H1 (cell line): Measurements from ENCODE around the gene SLC8A3. TPM values are rescaled to one million over a fixed set of nuclear protein-coding genes. Genes with fewer than 3 reads are reported as not detected.

Experiments used
- CTCF ChIA-PET: fragments of 300-600 bp; sonication (Branson Sonifier 250); formaldehyde crosslinking; loops from one replicate; lab custom pipeline; 2021; ENCODE audit not compliant: partially characterized antibody; lab: Charles Lee
- POLR2A ChIA-PET: fragments of 300-600 bp; sonication (Branson Sonifier 250); formaldehyde crosslinking; loops from one replicate; lab custom pipeline; 2021; ENCODE audit warnings: inconsistent platforms; ENCODE audit not compliant: partially characterized antibody; lab: Charles Lee
- DNase-seq, 2 experiments: peaks; one replicate each; pipeline versions ENCODE4 v3.0.0 to v3.0.0-alpha.2; 2010 to 2022; ENCODE audit warnings: low spot score in 2 of 2, low read depth in 1 of 2, mixed read lengths in 1 of 2
- FAIRE-seq: peaks from 2 replicates; lab custom pipeline; 2011; peaks lifted over from hg19 to GRCh38; lab: Jason Lieb, UNC
- H2AFZ ChIP-seq: 2 replicates; pipeline ENCODE4 v1.8.1; 2012; ENCODE audit warnings: low read length, inconsistent platforms
- H2AK5ac ChIP-seq: 2 replicates; pipeline ENCODE4 v1.6.1; 2013; ENCODE audit warnings: low read depth, low read length
- H2BK120ac ChIP-seq: replicated peaks from 2 replicates; pipeline ENCODE3; 2013; ENCODE audit warnings: low read depth, low read length, inconsistent platforms
- H2BK12ac ChIP-seq: 2 replicates; pipeline ENCODE4 v1.6.1; 2013; ENCODE audit warnings: low read depth, low read length
- H2BK15ac ChIP-seq: 2 replicates; pipeline ENCODE4 v1.6.1; 2013; ENCODE audit warnings: low read length
- H2BK20ac ChIP-seq: 2 replicates; pipeline ENCODE4 v1.6.1; 2013; ENCODE audit warnings: low read length
- H2BK5ac ChIP-seq: 2 replicates; pipeline ENCODE4 v1.6.1; 2013; ENCODE audit warnings: low read depth, low read length
- H3K14ac ChIP-seq: 2 replicates; pipeline ENCODE4 v1.6.1; 2013; ENCODE audit warnings: inconsistent platforms; ENCODE audit not compliant: insufficient read length
- H3K18ac ChIP-seq: 2 replicates; pipeline ENCODE4 v1.6.1; 2013; ENCODE audit warnings: low read length; ENCODE audit errors: extremely low read depth
- H3K23ac ChIP-seq: 2 replicates; pipeline ENCODE4 v1.6.1; 2013; ENCODE audit warnings: inconsistent platforms; ENCODE audit not compliant: insufficient read length
- H3K23me2 ChIP-seq: 2 replicates; pipeline ENCODE4 v1.6.1; 2013; ENCODE audit warnings: low read depth, low read length
- H3K27ac ChIP-seq: 2 replicates; pipeline ENCODE4 v1.6.1; 2011; ENCODE audit warnings: low read depth, low read length, inconsistent platforms
- H3K27me3 ChIP-seq, 4 experiments: replicated peaks in 1 of 4; 1 replicate in 1 of 4; 2 replicates in 3 of 4; pipeline versions ENCODE4 v1.6.1 to v1.8.1; 2011 to 2013; ENCODE audit warnings: low read length in 3 of 4, mild to moderate bottlenecking in 3 of 4, inconsistent platforms in 2 of 4, mixed read lengths in 2 of 4, moderate library complexity in 1 of 4; ENCODE audit not compliant: control insufficient read depth in 3 of 4, insufficient read depth in 3 of 4; ENCODE audit errors: extremely low read depth in 1 of 4
- H3K36me3 ChIP-seq, 4 experiments: 2 replicates each; pipeline versions ENCODE4 v1.6.1 to v1.8.1; 2011 to 2013; ENCODE audit warnings: mild to moderate bottlenecking in 4 of 4, low read length in 3 of 4, moderate library complexity in 2 of 4, control low read depth in 1 of 4, inconsistent platforms in 1 of 4; ENCODE audit not compliant: insufficient read depth in 4 of 4, control insufficient read depth in 2 of 4
- H3K4ac ChIP-seq: replicated peaks from 2 replicates; pipeline ENCODE3; 2013; ENCODE audit warnings: low read length, low read depth, mixed read lengths, inconsistent platforms; ENCODE audit not compliant: insufficient read length
- H3K4me1 ChIP-seq, 4 experiments: replicated peaks in 1 of 4; 1 replicate in 1 of 4; 2 replicates in 3 of 4; pipeline versions ENCODE4 v1.6.1 to v1.8.1; 2011 to 2013; ENCODE audit warnings: low read length in 3 of 4, inconsistent platforms in 2 of 4, mixed read lengths in 1 of 4; ENCODE audit not compliant: insufficient read depth in 4 of 4, control insufficient read depth in 3 of 4
- H3K4me2 ChIP-seq, 2 experiments: 2 replicates each; pipeline versions ENCODE4 v1.6.1 to v1.8.1; 2011 to 2013; ENCODE audit warnings: low read depth in 2 of 2, low read length in 2 of 2, control low read depth in 1 of 2, inconsistent platforms in 1 of 2, mild to moderate bottlenecking in 1 of 2; ENCODE audit not compliant: insufficient read depth in 1 of 2
- H3K4me3 ChIP-seq, 4 experiments: fragments of 200-600, 300-600 bp in 1 of 4; sonication (generic), shearing (Covaris generic), sonication (Bioruptor Twin) in 1 of 4; 2 replicates each; pipeline versions ENCODE4 v1.5.1 to v1.8.1; 2011 to 2016; ENCODE audit warnings: low read length in 4 of 4, low read depth in 3 of 4, control low read depth in 2 of 4, inconsistent platforms in 2 of 4, mild to moderate bottlenecking in 2 of 4, mixed read lengths in 1 of 4, moderate library complexity in 1 of 4; ENCODE audit not compliant: insufficient read depth in 2 of 4; ENCODE audit errors: extremely low read depth in 1 of 4
- H3K56ac ChIP-seq: replicated peaks from 2 replicates; pipeline ENCODE3; 2013; ENCODE audit warnings: low read depth, mild to moderate bottlenecking, mixed read lengths, low read length, inconsistent platforms; ENCODE audit not compliant: insufficient read length
- H3K79me1 ChIP-seq: 2 replicates; pipeline ENCODE4 v1.6.1; 2013; ENCODE audit warnings: low read depth, low read length, control low read depth
- H3K79me2 ChIP-seq, 2 experiments: 2 replicates each; pipeline versions ENCODE4 v1.6.1 to v1.8.1; 2012 to 2013; ENCODE audit warnings: low read length in 2 of 2, mild to moderate bottlenecking in 2 of 2, inconsistent platforms in 1 of 2; ENCODE audit not compliant: insufficient read depth in 2 of 2, control insufficient read depth in 1 of 2
- H3K9ac ChIP-seq, 4 experiments: replicated peaks in 1 of 4; 1 replicate in 1 of 4; 2 replicates in 3 of 4; pipeline versions ENCODE4 v1.6.1 to v1.8.1; 2011 to 2013; ENCODE audit warnings: low read depth in 3 of 4, low read length in 3 of 4, control low read depth in 2 of 4, mild to moderate bottlenecking in 2 of 4, moderate library complexity in 2 of 4, inconsistent platforms in 1 of 4; ENCODE audit errors: extremely low read depth in 1 of 4
- H3K9me3 ChIP-seq, 2 experiments: 2 replicates each; pipeline versions ENCODE4 v1.6.1 to v1.8.1; 2012 to 2013; ENCODE audit warnings: mild to moderate bottlenecking in 2 of 2, moderate library complexity in 2 of 2, control low read depth in 1 of 2, inconsistent platforms in 1 of 2, low read depth in 1 of 2, low read length in 1 of 2, mixed read lengths in 1 of 2; ENCODE audit not compliant: insufficient read depth in 2 of 2
- H4K20me1 ChIP-seq, 2 experiments: replicated peaks in 1 of 2; 2 replicates each; pipeline versions ENCODE3 to v1.8.1; 2011 to 2013; ENCODE audit warnings: inconsistent platforms in 2 of 2, low read length in 2 of 2, mild to moderate bottlenecking in 1 of 2; ENCODE audit not compliant: insufficient read depth in 2 of 2, control insufficient read depth in 1 of 2
- H4K5ac ChIP-seq: 2 replicates; pipeline ENCODE4 v1.6.1; 2013; ENCODE audit warnings: low read length, low read depth, mixed read lengths, inconsistent platforms; ENCODE audit not compliant: insufficient read length
- H4K8ac ChIP-seq: 2 replicates; pipeline ENCODE4 v1.8.0; 2013; ENCODE audit warnings: mild to moderate bottlenecking, moderate library complexity, low read length, inconsistent platforms; ENCODE audit not compliant: insufficient read depth; ENCODE audit errors: extremely low read depth
- H4K91ac ChIP-seq: replicated peaks from 2 replicates; pipeline ENCODE3; 2013; ENCODE audit warnings: low read length, mixed read lengths, inconsistent platforms; ENCODE audit not compliant: insufficient read length
- ATF2 ChIP-seq: IDR thresholded peaks from 2 replicates; pipeline ENCODE4 v1.6.1; 2012; ENCODE audit warnings: low read length, inconsistent platforms
- ATF3 ChIP-seq: IDR thresholded peaks from 2 replicates; pipeline ENCODE4 v1.6.1; 2011; ENCODE audit warnings: low read depth, mild to moderate bottlenecking, low read length; ENCODE audit not compliant: insufficient read depth
- CEBPB ChIP-seq: IDR thresholded peaks from 2 replicates; pipeline ENCODE4 v1.6.1; 2012; ENCODE audit warnings: low read depth, low read length
- E2F6 ChIP-seq: IDR thresholded peaks from 2 replicates; pipeline ENCODE4 v1.6.1; 2012; ENCODE audit warnings: inconsistent platforms
- HDAC2 ChIP-seq, 2 experiments: fragments of 300-600 bp in 1 of 2; sonication (generic) in 1 of 2; IDR thresholded peaks; 2 replicates each; pipeline ENCODE4 v1.6.1; 2011 to 2012; ENCODE audit warnings: low read depth in 2 of 2, low read length in 2 of 2, mild to moderate bottlenecking in 2 of 2, moderate library complexity in 2 of 2, borderline replicate concordance in 1 of 2, inconsistent platforms in 1 of 2
- KDM5A ChIP-seq: fragments of 200-600 bp; IDR thresholded peaks from 2 replicates; pipeline ENCODE4 v1.7.1; 2012; ENCODE audit warnings: mild to moderate bottlenecking, low read length, inconsistent platforms, mixed read lengths
- POLR2A ChIP-seq, 2 experiments: IDR thresholded peaks; 1 replicate in 1 of 2; 2 replicates in 1 of 2; pipeline ENCODE4 v1.6.1; 2011; ENCODE audit warnings: low read depth in 2 of 2, low read length in 2 of 2, mild to moderate bottlenecking in 2 of 2; ENCODE audit errors: control extremely low read depth in 1 of 2
- RBBP5 ChIP-seq: IDR thresholded peaks from 2 replicates; pipeline ENCODE4 v1.7.1; 2012; ENCODE audit warnings: low read depth, mild to moderate bottlenecking, inconsistent platforms, low read length, moderate library complexity, borderline replicate concordance
- SP1 ChIP-seq: IDR thresholded peaks from 2 replicates; pipeline ENCODE4 v1.6.1; 2011; ENCODE audit warnings: low read depth, low read length
- SP4 ChIP-seq: IDR thresholded peaks from 2 replicates; pipeline ENCODE4 v1.6.1; 2012; ENCODE audit warnings: low read length, inconsistent platforms
- SRF ChIP-seq: IDR thresholded peaks from 2 replicates; pipeline ENCODE4 v1.6.1; 2011; ENCODE audit warnings: mild to moderate bottlenecking, low read depth, low read length, moderate library complexity
- TBP ChIP-seq: IDR thresholded peaks from 2 replicates; pipeline ENCODE4 v1.6.1; 2011; ENCODE audit warnings: low read depth, low read length, improper control_type of control experiment
- WGBS, 2 experiments: shearing (Covaris generic) in 1 of 2; methylation state at CpG; one replicate each; pipeline versions ENCODE4 v1.1.6 to v1.1.7; 2013 to 2015; ENCODE audit warnings: low lambda C conversion rate in 2 of 2, mixed read lengths in 2 of 2, inconsistent platforms in 1 of 2, low coverage in 1 of 2, missing lambda C conversion rate in 1 of 2; ENCODE audit not compliant: insufficient replicate concordance in 2 of 2, insufficient coverage in 1 of 2, insufficient read length in 1 of 2; ENCODE audit errors: extremely low coverage in 1 of 2, missing lambda C conversion rate in 1 of 2; 5-methylcytosine and 5-hydroxymethylcytosine counted together
- polyA plus RNA-seq, 7 experiments: library from polyadenylated mRNA; depleted of rRNA in 3 of 7; stranded (reverse) in 5 of 7; unstranded in 2 of 7; fragments of >200 nt in 5 of 7; fragments of 200-250 nt in 2 of 7; gene quantifications; 1 replicate in 5 of 7; 2 replicates in 1 of 7; 4 replicates in 1 of 7; pipeline versions ENCODE4 v1.2.1 to v1.2.3, GENCODE V29; 2011 to 2013; ENCODE audit warnings: missing spikeins in 2 of 7, mixed read lengths in 2 of 7
- total RNA-seq: library from RNA; stranded (reverse); fragmentation: NEBNext Ultra II Directional; extraction: Animal tissue kit (Norgen Biotek cat#: 25700); gene quantifications from 2 replicates; pipeline ENCODE4 v1.2.1, GENCODE V29; 2021

The SLC8A3 gene
- total and polyA plus RNA-seq, 2 of the 8 experiments (the other 6 are each of a cell fraction or from before 2014, with no cell fraction given), result 0.38 to 1.1 TPM

- Histone ChIP-seq H3K18ac (no peak overlapping the region), H2AK5ac (no peak overlapping the region), H3K9me3 (no peaks in the 10 kb centered on the region), H3K9ac (no peak overlapping the region), H3K4ac (no peak overlapping the region), H2AFZ (no peak overlapping the region), H4K8ac (no peak overlapping the region), H4K20me1 (no peaks in the 10 kb centered on the region), H2BK5ac (no peak overlapping the region), H3K56ac (no peak overlapping the region), H3K36me3 (no peaks in the 10 kb centered on the region), H3K4me2 (no peak overlapping the region), H3K23me2 (0 out of 2 replicates have a peak, but pooled peaks cover 2% of the 10 kb centered on the region), H2BK20ac (no peak overlapping the region), H4K5ac (no peak overlapping the region), H3K79me1 (no peaks in the 10 kb centered on the region), H3K4me3 (no peak overlapping the region), H3K23ac (no peak overlapping the region), H3K27ac (no peak overlapping the region), H3K27me3 (no peaks in the 10 kb centered on the region), H3K4me1 (no peaks in the 10 kb centered on the region), H2BK15ac (no peak overlapping the region), H4K91ac (no peak overlapping the region), H3K14ac (no peak overlapping the region), H2BK120ac (no peak overlapping the region), H2BK12ac (no peak overlapping the region), H3K79me2 (no peaks in the 10 kb centered on the region)
- POLR2A ChIA-PET, result no interaction called here
- DNase-seq (no peak), FAIRE-seq (no peak)
- CTCF ChIA-PET, result interaction anchor here (1.2 to 1.6 kb wide), 3 partner anchors 18 to 250 kb away, joined by 3 to 9 read pairs (median 6); no protein-coding TSS in a partner anchor
- 80% methylated on average over 5 of the region's 5 CpGs; no CpG with 5 or more reads in 1 of the 2 experiments for WGBS, 2 experiments
- TF ChIP-seq ATF3 (no peak), RBBP5 (no peak), KDM5A (no peak), HDAC2 (IDR thresholded peaks at IDR 0.05; ENCODE audit: borderline replicate concordance in 1 of 2, low read depth in 2 of 2, low read length in 2 of 2) (no peak), SP4 (no peak), SP1 (no peak), ATF2 (no peak), SRF (no peak), E2F6 (no peak), CEBPB (no peak), TBP (no peak), POLR2A (IDR thresholded peaks at IDR 0.05; ENCODE audit: control extremely low read depth in 1 of 2, low read depth in 2 of 2, low read length in 2 of 2) (no peak)
These were observed 119.6 kb downstream of the SLC8A3 start for GRCh38 chr14:70069186-70069585.
